ENCODE data around the gene HIPK3. TPM values are rescaled to one million over a fixed set of nuclear protein-coding genes. Genes with fewer than 3 reads are reported as not detected.

HIPK3 gene
- total and polyA plus RNA-seq, 10 of the 15 experiments (the other 5 are each of a cell fraction or from before 2014, with no cell fraction given), result 3.4 to 26.5 (median 13.6) TPM

DNA sequence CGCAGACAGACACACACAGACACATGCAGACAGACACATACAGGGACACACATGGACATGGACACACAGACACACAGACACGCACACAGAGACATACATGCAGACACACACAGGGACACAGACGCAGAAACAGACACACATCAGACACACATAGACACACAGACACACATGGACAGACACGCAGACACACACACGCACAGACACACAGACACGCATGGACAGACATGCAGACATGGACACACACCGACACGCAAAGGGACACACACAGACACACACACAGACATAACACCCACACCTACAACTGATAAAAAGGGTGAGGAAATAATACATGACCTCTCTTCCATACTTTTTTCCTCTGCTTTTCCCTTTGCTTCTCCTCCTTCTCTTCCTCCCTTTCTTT is 146.2 kb downstream of the HIPK3 start:
- no peaks in the 10 kb centered on the region for H4K20me1 ChIP-seq (ENCODE audit: control insufficient read depth, insufficient read depth)
- no peak overlapping the region for H3K27ac ChIP-seq (ENCODE audit: control insufficient read depth, insufficient read depth)
- no peak overlapping the region for H3K4me3 ChIP-seq
- no peak for DNase-seq (ENCODE audit: low read depth, low spot score)
- SMC1A ChIA-PET (ENCODE audit: uncharacterized antibody, unreplicated experiment), result interaction anchor here (0.8 to 1.3 kb wide), 2 partner anchors 9 to 23 kb away, joined by 4 read pairs; no protein-coding TSS in a partner anchor
- intact Hi-C loops (cut with micrococcal nuclease; ENCODE audit: unreplicated experiment), result no loop called here
- ATAC-seq, result no peak
- in situ Hi-C loops (cut with MboI), result no loop called here
- H2AFZ ChIP-seq (ENCODE audit: control insufficient read depth, low read depth, low read length), result no peak overlapping the region
- H3K36me3 ChIP-seq (ENCODE audit: control insufficient read depth in 2 of 2, insufficient read depth in 2 of 2, low read length in 1 of 2), result no peaks in the 10 kb centered on the region
- TF ChIP-seq SUZ12 (IDR thresholded peaks at IDR 0.05; ENCODE audit: unreplicated experiment) (no peak), NR2C2 (IDR thresholded peaks at IDR 0.05; ENCODE audit: borderline replicate concordance, control insufficient read depth, insufficient read length, low read depth) (peak; percentile 43)
- CTCF ChIA-PET, result interaction anchor here (1.0 to 1.2 kb wide), 2 partner anchors 13 to 38 kb away, joined by 3 read pairs; no protein-coding TSS in a partner anchor
- BruUV-seq (replicated peaks), result no TSS peak
- H3K27me3 ChIP-seq (replicated peaks in 1 of 2; ENCODE audit: control insufficient read depth in 2 of 2, insufficient read depth in 2 of 2, low read length in 1 of 2), result no peaks in the 10 kb centered on the region
- H3K79me2 ChIP-seq (ENCODE audit: control insufficient read depth, insufficient read depth, low read length), result no peaks in the 10 kb centered on the region
- H3K4me2 ChIP-seq (ENCODE audit: control insufficient read depth, insufficient read depth), result no peak overlapping the region
- H3K9me3 ChIP-seq (replicated peaks; ENCODE audit: control insufficient read depth, insufficient read depth, low read length), result no peaks in the 10 kb centered on the region
- POLR2A ChIA-PET, result no interaction called here
- RAD21 ChIA-PET (ENCODE audit: unreplicated experiment), result interaction anchor here (0.7 kb wide), 1 partner anchor 14 kb away, joined by 3 read pairs; no protein-coding TSS in a partner anchor
- WGBS (ENCODE audit: insufficient coverage, insufficient replicate concordance, low lambda C conversion rate, missing lambda C conversion rate), result 96% methylated on average over 8 of the region's 8 CpGs
- no peak for FAIRE-seq
- H3K9ac ChIP-seq (ENCODE audit: control insufficient read depth, insufficient read depth, low read length), result no peak overlapping the region
- H3K4me1 ChIP-seq (ENCODE audit: control insufficient read depth, insufficient read depth, low read length), result peaks cover 4% of the 10 kb centered on the region; the same call in 1 of the 2 replicates

DNA sequence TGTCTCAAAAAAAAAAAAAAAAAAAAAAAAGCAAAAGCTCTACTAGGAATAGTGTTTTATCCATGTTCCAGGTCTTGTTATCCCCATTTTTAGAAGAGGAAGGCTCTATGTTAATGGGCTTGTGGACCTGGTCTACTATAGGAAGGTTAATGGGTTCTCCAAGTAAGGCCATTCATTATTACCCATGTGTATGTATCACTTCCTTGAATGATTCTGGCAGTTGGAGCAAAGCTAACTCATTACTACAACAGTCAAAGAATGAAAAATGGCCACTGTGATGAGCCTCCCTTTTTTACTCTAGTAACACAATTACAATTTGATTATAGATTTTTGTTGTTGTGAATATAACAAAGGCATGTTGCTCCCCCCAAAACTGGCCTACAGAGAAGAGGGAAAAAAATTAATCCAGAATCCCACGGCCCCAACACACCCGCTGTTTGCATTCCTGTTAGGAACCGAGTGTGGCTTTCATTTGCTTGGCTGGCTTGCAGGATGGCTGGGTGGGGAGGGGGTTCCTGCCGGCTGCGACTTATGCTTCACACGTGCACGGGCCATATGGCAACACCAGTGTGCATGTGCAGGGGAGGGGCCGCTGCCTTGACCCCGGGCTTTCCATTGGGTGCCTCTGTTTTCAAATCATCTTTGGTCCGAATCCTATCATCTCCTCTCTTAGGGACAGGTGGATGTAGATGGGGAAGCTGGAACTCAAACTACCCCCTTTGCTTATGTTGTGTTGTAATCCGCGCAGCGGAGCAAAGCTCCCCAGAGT is 148.8 kb downstream of the HIPK3 start:
- SMC1A ChIA-PET (ENCODE audit: uncharacterized antibody, unreplicated experiment), result interaction anchor here (1.2 to 1.5 kb wide), 3 partner anchors 16 to 336 kb away, joined by 3 read pairs; no protein-coding TSS in a partner anchor
- POLR2A ChIA-PET, result interaction anchor here (0.6 kb wide), 4 partner anchors 17 to 226 kb away, joined by 3 to 10 read pairs (median 5); no protein-coding TSS in a partner anchor
- RAD21 ChIA-PET (ENCODE audit: unreplicated experiment), result interaction anchor here (0.6 to 0.7 kb wide), 3 partner anchors 26 to 62 kb away, joined by 3 to 4 read pairs (median 3); no protein-coding TSS in a partner anchor
- Histone ChIP-seq H2AFZ (ENCODE audit: control insufficient read depth, low read depth, low read length) (no peak overlapping the region), H3K27me3 (replicated peaks in 1 of 2; ENCODE audit: control insufficient read depth in 2 of 2, insufficient read depth in 2 of 2, low read length in 1 of 2) (no peaks in the 10 kb centered on the region), H3K79me2 (ENCODE audit: control insufficient read depth, insufficient read depth, low read length) (no peaks in the 10 kb centered on the region), H3K9me3 (replicated peaks; ENCODE audit: control insufficient read depth, insufficient read depth, low read length) (no peaks in the 10 kb centered on the region), H3K27ac (ENCODE audit: control insufficient read depth, insufficient read depth) (no peak overlapping the region), H4K20me1 (ENCODE audit: control insufficient read depth, insufficient read depth) (no peaks in the 10 kb centered on the region), H3K4me2 (ENCODE audit: control insufficient read depth, insufficient read depth) (no peak overlapping the region), H3K9ac (ENCODE audit: control insufficient read depth, insufficient read depth, low read length) (no peak overlapping the region), H3K36me3 (ENCODE audit: control insufficient read depth in 2 of 2, insufficient read depth in 2 of 2, low read length in 1 of 2) (no peaks in the 10 kb centered on the region), H3K4me3 (no peak overlapping the region), H3K4me1 (ENCODE audit: control insufficient read depth, insufficient read depth, low read length) (peaks cover 4% of the 10 kb centered on the region; the same call in 1 of the 2 replicates)
- DNase-seq (ENCODE audit: low read depth, low spot score) (no peak), ATAC-seq (no peak), FAIRE-seq (no peak)
- BruUV-seq (replicated peaks), result no TSS peak
- in situ Hi-C loops (cut with MboI), result no loop called here
- WGBS (ENCODE audit: insufficient coverage, insufficient replicate concordance, low lambda C conversion rate, missing lambda C conversion rate), result 84% methylated on average over 10 of the region's 13 CpGs
- intact Hi-C loops (cut with micrococcal nuclease; ENCODE audit: unreplicated experiment), result no loop called here
- CTCF ChIA-PET, result interaction anchor here (0.6 to 1.3 kb wide), 3 partner anchors 17 to 208 kb away, joined by 3 to 6 read pairs (median 3); no protein-coding TSS in a partner anchor
- TF ChIP-seq KLF5 (IDR thresholded peaks at IDR 0.05; ENCODE audit: partially characterized antibody) (no peak), TARDBP (IDR thresholded peaks at IDR 0.05; ENCODE audit: borderline replicate concordance) (no peak), TCF7 (IDR thresholded peaks at IDR 0.05; ENCODE audit: borderline replicate concordance) (no peak), KDM1A (IDR thresholded peaks at IDR 0.05; ENCODE audit: borderline replicate concordance) (no peak), POU2F2 (IDR thresholded peaks at IDR 0.05; ENCODE audit: borderline replicate concordance, low read depth, low read length) (no peak)
- TF ChIP-seq, protein P1, sequence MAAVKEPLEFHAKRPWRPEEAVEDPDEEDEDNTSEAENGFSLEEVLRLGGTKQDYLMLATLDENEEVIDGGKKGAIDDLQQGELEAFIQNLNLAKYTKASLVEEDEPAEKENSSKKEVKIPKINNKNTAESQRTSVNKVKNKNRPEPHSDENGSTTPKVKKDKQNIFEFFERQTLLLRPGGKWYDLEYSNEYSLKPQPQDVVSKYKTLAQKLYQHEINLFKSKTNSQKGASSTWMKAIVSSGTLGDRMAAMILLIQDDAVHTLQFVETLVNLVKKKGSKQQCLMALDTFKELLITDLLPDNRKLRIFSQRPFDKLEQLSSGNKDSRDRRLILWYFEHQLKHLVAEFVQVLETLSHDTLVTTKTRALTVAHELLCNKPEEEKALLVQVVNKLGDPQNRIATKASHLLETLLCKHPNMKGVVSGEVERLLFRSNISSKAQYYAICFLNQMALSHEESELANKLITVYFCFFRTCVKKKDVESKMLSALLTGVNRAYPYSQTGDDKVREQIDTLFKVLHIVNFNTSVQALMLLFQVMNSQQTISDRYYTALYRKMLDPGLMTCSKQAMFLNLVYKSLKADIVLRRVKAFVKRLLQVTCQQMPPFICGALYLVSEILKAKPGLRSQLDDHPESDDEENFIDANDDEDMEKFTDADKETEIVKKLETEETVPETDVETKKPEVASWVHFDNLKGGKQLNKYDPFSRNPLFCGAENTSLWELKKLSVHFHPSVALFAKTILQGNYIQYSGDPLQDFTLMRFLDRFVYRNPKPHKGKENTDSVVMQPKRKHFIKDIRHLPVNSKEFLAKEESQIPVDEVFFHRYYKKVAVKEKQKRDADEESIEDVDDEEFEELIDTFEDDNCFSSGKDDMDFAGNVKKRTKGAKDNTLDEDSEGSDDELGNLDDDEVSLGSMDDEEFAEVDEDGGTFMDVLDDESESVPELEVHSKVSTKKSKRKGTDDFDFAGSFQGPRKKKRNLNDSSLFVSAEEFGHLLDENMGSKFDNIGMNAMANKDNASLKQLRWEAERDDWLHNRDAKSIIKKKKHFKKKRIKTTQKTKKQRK (IDR thresholded peaks at IDR 0.05; ENCODE audit: low read depth, low read length), result no peak
- TF ChIP-seq, protein P2, sequence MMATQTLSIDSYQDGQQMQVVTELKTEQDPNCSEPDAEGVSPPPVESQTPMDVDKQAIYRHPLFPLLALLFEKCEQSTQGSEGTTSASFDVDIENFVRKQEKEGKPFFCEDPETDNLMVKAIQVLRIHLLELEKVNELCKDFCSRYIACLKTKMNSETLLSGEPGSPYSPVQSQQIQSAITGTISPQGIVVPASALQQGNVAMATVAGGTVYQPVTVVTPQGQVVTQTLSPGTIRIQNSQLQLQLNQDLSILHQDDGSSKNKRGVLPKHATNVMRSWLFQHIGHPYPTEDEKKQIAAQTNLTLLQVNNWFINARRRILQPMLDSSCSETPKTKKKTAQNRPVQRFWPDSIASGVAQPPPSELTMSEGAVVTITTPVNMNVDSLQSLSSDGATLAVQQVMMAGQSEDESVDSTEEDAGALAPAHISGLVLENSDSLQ (IDR thresholded peaks at IDR 0.05), result no peak
